Calu3 (cell line): ENCODE measurements around the gene RAB11FIP4. TPM values are rescaled to one million over a fixed set of nuclear protein-coding genes. Genes with fewer than 3 reads are reported as not detected.

Source experiments
- BruUV-seq: library from RNA; stranded (reverse); fragments of 400-500 nt; replicated peaks from 2 replicates; lab custom pipeline; 2021; lab: Mats Ljungman, UMichigan
- CTCF ChIA-PET: fragments of 300-600 bp; sonication (Branson Sonifier 250); formaldehyde crosslinking; loops from one replicate; lab custom pipeline; 2022; ENCODE audit warnings: antibody characterized with exemption; lab: Charles Lee
- DNase-seq: peaks from one replicate; pipeline ENCODE4 v3.0.0; 2022
- H3K27ac Mint-ChIP-seq: one replicate; pipeline ENCODE4 v1.8.0; 2022; ENCODE audit warnings: mixed read lengths; ENCODE audit not compliant: unreplicated experiment
- H3K27me3 Mint-ChIP-seq: one replicate; pipeline ENCODE4 v1.8.0; 2022; ENCODE audit warnings: mixed read lengths; ENCODE audit not compliant: unreplicated experiment
- H3K36me3 Mint-ChIP-seq: one replicate; pipeline ENCODE4 v1.8.0; 2022; ENCODE audit warnings: mild to moderate bottlenecking, moderate library complexity, mixed read lengths; ENCODE audit not compliant: insufficient read depth, unreplicated experiment
- H3K4me1 Mint-ChIP-seq: one replicate; pipeline ENCODE4 v1.8.0; 2022; ENCODE audit warnings: mild to moderate bottlenecking, low read depth, mixed read lengths; ENCODE audit not compliant: unreplicated experiment
- H3K4me3 Mint-ChIP-seq: one replicate; pipeline ENCODE4 v1.8.0; 2022; ENCODE audit warnings: mild to moderate bottlenecking, low read depth, moderate library complexity, mixed read lengths; ENCODE audit not compliant: unreplicated experiment
- H3K9me3 Mint-ChIP-seq: one replicate; pipeline ENCODE4 v1.8.0; 2022; ENCODE audit warnings: low read depth, mixed read lengths; ENCODE audit not compliant: unreplicated experiment
- intact Hi-C: fragments of 100-400 bp; cut with micrococcal nuclease; formaldehyde crosslinking; loops from one replicate; pipeline ENCODE4 v1.10.0; 2022; ENCODE audit not compliant: unreplicated experiment
- total RNA-seq: library from RNA; stranded (reverse); gene quantifications from 2 replicates; pipeline ENCODE4 v1.2.3, GENCODE V29; 2022
- TF ChIP-seq, protein P1 (sequence below): fragments of 200-600 bp; IDR thresholded peaks from one replicate; pipeline ENCODE4 v1.8.0; 2022; ENCODE audit warnings: antibody characterized with exemption; ENCODE audit not compliant: unreplicated experiment

RAB11FIP4 gene
- total RNA-seq, 1 experiment from 2014 or later = 27.9 TPM

DNA sequence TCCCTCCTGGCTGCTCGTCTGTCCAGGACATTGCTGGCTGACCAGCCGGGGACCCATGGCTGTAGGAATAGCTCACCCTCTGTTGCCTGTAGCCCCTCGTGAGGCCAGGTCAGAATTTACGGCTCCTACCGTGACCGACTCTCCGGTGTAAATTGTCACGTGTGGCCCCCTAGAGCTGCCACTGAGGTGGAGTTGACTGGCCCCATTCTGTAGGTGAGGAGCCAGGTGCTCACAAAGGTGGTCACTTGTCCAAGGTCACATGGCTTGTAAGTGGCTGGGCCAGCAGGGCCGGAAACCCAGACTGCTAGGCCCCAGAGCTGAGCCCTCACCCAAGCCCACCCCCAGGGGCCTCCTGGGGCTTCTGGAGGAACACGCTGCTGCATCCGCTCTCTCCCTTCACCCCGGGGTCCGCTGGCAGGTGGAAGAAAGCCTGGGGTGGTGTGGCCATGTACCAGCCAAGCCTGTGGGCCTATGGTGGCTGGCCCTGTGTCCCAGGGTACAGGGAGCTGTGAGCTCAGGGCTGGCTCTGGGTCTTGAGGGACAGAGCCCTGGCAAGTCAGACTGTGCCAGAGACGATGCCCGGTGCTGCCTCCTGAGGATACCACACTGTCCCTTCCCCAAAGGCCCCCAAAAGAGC is 120.7 kb downstream of the RAB11FIP4 start:
- Mint-ChIP-seq H3K27me3 (no peaks in the 10 kb centered on the region), H3K27ac (no peak overlapping the region), H3K9me3 (no peaks in the 10 kb centered on the region), H3K4me3 (no peak overlapping the region), H3K4me1 (no peaks in the 10 kb centered on the region), H3K36me3 (no peaks in the 10 kb centered on the region)
- no peak for DNase-seq
- TF ChIP-seq, protein P1, sequence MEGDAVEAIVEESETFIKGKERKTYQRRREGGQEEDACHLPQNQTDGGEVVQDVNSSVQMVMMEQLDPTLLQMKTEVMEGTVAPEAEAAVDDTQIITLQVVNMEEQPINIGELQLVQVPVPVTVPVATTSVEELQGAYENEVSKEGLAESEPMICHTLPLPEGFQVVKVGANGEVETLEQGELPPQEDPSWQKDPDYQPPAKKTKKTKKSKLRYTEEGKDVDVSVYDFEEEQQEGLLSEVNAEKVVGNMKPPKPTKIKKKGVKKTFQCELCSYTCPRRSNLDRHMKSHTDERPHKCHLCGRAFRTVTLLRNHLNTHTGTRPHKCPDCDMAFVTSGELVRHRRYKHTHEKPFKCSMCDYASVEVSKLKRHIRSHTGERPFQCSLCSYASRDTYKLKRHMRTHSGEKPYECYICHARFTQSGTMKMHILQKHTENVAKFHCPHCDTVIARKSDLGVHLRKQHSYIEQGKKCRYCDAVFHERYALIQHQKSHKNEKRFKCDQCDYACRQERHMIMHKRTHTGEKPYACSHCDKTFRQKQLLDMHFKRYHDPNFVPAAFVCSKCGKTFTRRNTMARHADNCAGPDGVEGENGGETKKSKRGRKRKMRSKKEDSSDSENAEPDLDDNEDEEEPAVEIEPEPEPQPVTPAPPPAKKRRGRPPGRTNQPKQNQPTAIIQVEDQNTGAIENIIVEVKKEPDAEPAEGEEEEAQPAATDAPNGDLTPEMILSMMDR = no peak
- CTCF ChIA-PET = interaction anchor here (0.7 kb wide), 1 partner anchor 10 kb away, joined by 3 read pairs; no protein-coding TSS in a partner anchor
- BruUV-seq = no TSS peak
- intact Hi-C loops = no loop called here

DNA sequence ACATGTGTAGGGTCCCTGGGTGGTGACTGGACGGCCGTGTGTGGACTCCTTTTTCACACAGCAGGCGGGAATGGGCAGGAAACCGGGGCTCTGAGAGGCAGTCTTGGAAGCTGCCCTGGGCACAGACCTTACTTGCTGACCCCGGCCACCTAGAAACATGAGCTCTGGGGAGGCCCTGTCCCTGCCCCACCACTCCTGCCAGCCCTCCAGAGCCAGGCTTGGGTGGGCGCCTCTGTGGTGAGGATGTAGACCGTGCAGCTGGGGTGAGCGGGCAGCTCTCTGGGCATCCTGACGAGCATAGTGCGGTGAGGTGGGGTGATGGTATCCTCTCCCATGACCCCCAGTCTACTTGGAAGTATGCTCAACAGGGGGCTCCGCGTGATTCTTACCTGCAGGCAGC is 121.3 kb downstream of the RAB11FIP4 start:
- intact Hi-C loops = no loop called here
- Mint-ChIP-seq H3K9me3 (no peaks in the 10 kb centered on the region), H3K4me1 (no peaks in the 10 kb centered on the region), H3K27me3 (no peaks in the 10 kb centered on the region), H3K4me3 (no peak overlapping the region), H3K36me3 (peaks cover 5% of the 10 kb centered on the region), H3K27ac (no peak overlapping the region)
- DNase-seq = no peak
- TF ChIP-seq, protein P1 = no peak
- BruUV-seq = no TSS peak
- CTCF ChIA-PET = no interaction called here

DNA sequence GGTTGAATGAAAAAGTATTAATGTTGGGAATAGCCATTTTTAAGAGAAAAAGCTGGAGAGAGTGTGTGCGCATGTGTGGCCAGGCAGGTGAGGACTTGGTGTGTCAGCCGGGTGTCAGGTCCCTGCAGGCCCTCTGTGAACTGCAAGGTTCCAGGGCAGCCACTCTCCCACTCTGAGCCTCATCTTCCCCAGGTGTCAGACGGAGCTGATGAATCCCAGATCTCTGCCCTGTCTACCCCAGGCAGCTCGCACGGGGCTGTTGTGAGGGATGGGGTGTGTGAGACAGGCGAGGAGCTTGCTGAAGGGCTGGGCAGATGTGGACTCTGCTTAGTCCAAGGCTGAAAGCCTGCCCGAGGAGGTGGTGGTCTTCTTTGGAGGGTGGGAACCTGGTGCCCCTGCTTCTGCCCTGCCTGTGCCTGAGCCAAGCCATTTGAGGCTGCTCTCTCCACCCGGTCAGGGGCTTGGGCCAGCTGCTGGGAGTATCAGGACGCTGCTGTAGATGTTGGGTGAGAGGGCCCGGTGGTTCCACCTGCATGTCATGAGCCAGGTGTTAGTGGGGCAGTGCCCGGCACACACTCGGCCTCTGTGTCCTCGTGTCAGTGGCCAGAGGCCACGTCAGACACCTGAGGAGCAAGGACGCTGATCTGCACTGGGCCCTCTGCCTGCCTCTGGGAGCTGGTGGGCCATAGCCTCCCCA is 122.4 kb downstream of the RAB11FIP4 start:
- H3K27me3 Mint-ChIP-seq = no peaks in the 10 kb centered on the region
- peaks cover 5% of the 10 kb centered on the region for H3K36me3 Mint-ChIP-seq
- CTCF ChIA-PET = interaction anchor here (0.5 to 1.3 kb wide), 2 partner anchors 26 to 192 kb away, joined by 3 to 4 read pairs; no protein-coding TSS in a partner anchor
- DNase-seq = no peak
- H3K27ac Mint-ChIP-seq = no peak overlapping the region
- H3K9me3 Mint-ChIP-seq = no peaks in the 10 kb centered on the region
- H3K4me1 Mint-ChIP-seq = no peaks in the 10 kb centered on the region
- H3K4me3 Mint-ChIP-seq = no peak overlapping the region
- TF ChIP-seq, protein P1 = no peak
- no TSS peak for BruUV-seq
- intact Hi-C loops = no loop called here

DNA sequence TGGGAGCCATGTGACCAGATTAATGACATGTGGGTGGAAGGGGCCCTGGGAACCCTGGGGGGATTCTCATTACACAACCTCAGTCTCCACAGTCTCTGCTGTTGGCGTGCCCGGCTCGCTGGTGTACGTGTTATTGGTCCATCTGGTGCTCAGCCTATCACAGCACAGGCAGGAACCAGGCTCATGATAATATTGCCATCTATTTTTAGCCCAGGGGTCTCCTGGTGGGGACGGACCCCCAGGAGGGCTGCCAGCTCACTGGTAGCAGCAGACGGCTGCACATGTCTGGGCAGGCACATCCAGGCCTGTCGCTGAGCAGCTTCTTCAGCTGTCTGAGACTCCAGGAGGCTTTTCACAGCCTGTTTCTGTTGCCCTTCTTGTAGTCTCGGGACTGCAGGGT is 123.8 kb downstream of the RAB11FIP4 start:
- no peak for DNase-seq
- Mint-ChIP-seq H3K9me3 (no peaks in the 10 kb centered on the region), H3K36me3 (peaks cover 5% of the 10 kb centered on the region), H3K4me3 (no peak overlapping the region), H3K27me3 (no peaks in the 10 kb centered on the region), H3K4me1 (no peaks in the 10 kb centered on the region), H3K27ac (no peak overlapping the region)
- no TSS peak for BruUV-seq
- intact Hi-C loops = no loop called here
- CTCF ChIA-PET = no interaction called here
- TF ChIP-seq, protein P1 = no peak
